ENCODE data around the gene ITPR1.

ITPR1 gene

DNA sequence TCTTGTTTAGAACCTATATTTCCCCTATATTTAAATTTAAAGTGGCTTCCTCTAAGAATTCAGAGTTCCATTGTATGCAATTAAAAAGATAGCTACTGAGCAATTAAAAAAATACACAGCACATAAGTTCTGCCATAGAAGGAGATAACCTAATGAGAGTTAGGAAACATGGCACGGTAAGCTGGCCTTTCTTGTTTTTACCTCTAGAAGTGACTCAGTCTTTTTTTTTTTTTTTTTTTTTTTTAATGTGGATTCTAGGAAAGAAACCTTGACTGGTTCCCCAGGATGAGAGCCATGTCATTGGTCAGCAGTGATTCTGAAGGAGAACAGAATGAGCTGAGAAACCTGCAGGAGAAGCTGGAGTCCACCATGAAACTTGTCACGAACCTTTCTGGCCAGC lies 343.4 kb downstream of the ITPR1 start:
- no peak for TF ChIP-seq CTCF (IDR thresholded peaks at IDR 0.05; ENCODE audit: low read depth, low read length)
- DNase-seq (ENCODE audit: extremely low read depth, low read depth): no peak

DNA sequence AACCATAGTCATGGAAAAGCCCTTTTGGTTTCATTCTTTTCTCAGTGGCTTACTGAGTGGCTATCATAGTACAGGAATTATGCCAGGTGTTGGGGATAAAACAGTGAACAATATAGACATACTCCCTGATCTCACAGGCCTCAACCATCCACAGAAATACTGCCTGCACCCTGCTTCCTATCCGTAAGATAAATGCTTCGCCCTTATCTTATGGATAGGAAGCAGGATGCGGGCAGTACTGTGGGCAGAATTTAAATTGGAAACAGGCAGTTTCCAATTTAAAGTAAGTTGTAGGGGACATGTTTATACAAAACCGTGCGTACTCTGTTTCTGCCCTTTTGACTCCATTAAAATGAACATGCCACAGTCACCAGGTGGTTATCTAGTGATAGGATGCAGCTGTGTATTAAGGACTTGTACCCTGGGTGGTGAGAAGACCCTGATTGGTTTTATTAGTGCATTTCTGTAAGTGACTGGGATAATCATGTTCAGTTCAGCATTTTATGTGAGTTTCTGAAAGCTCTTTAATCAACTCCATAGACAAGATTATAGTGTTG lies 344.3 kb downstream of the ITPR1 start:
- DNase-seq (ENCODE audit: extremely low read depth, low read depth): no peak
- no peak for TF ChIP-seq CTCF (IDR thresholded peaks at IDR 0.05; ENCODE audit: low read depth, low read length)

DNA sequence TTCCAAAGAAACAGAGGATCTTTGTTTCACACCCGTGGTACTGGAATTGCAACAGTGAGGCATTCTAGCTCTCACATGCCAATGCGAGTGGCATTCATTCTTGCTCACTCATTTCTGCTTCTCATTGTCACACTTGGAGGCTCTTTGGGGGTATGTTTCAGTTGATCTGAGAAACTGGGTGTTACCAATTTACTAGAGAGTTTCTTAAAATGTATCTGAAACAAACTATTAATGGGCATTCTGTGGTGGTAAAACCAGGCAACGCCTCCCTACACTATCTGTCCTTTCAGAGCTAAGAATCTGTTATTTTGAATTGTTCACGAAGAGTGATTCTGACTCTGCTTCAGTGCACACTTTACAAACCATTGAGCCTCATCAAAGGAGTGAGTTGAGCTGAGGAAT lies 345.5 kb downstream of the ITPR1 start:
- no peak for TF ChIP-seq CTCF (IDR thresholded peaks at IDR 0.05; ENCODE audit: low read depth, low read length)

DNA sequence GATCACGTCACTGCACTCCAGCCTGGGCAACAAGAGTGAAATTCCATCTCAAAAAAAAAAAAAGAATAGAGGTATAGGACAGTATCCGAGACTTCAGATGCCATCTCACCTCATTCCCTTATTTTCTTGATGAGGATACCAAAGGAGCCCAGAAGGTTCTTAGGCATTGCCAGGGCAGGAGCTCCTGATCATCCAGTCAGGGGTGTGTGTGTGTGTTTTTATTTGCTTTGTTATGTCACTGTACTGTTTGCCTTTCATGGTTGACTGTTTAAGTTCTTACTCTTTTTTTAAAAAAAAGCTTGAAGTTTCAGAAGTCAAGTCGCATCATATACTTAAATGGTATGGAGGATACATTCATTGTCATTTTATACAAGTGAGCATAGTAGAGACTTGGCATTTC lies 346.1 kb downstream of the ITPR1 start:
- TF ChIP-seq CTCF (IDR thresholded peaks at IDR 0.05; ENCODE audit: low read depth, low read length): no peak

More for the DNA sequence above, 345.5 kb downstream of the ITPR1 start:
- DNase-seq (ENCODE audit: extremely low read depth, low read depth): no peak

GRCh38 chr3:4841225-4841624 lies 348.1 kb downstream of the ITPR1 start:
- DNase-seq (ENCODE audit: extremely low read depth, low read depth): no peak
- no peak for TF ChIP-seq CTCF (IDR thresholded peaks at IDR 0.05; ENCODE audit: low read depth, low read length)

More for the DNA sequence above, 346.1 kb downstream of the ITPR1 start:
- no peak for DNase-seq (ENCODE audit: extremely low read depth, low read depth)

- no peak for DNase-seq (ENCODE audit: extremely low read depth, low read depth)
- TF ChIP-seq CTCF (IDR thresholded peaks at IDR 0.05; ENCODE audit: low read depth, low read length): no peak
Measured at GRCh38 chr3:4841776-4842440, 348.8 kb downstream of the ITPR1 start.

DNA sequence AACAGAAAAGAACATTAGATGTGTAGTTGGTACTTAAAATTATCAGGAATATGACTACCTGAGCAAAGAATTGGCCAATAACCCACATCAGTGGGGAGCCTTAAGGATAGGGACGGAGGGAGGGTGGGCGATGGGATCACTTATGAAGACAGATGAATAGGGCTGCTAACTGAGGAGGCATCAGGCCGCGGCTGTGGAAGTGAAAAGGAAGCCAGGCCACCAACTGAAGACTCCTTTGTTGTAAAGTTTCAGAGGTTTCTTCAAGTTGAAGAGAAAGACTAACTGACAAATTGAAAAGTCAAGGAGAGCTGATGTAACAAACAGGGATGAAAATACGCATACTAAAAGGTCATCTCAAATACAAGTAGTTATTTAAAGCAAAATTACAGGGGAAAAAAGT lies 350.5 kb downstream of the ITPR1 start:
- no peak for TF ChIP-seq CTCF (IDR thresholded peaks at IDR 0.05; ENCODE audit: low read depth, low read length)
- no peak for DNase-seq (ENCODE audit: extremely low read depth, low read depth)
